Measurements from ENCODE around the gene TOMM40. TPM values are rescaled to one million over a fixed set of nuclear protein-coding genes. Genes with fewer than 3 reads are reported as not detected.
A peak's percentile ranks its signal among the peaks of the same experiment; 100 is the strongest.
"Not testable (repeated sequence)": the region's sequence is repeated elsewhere in the genome, so short reads cannot be mapped to it uniquely, and the experiment has no call there.

TOMM40 gene
- total RNA-seq, 1 donor from 2014 or later, result 75.1 TPM

DNA sequence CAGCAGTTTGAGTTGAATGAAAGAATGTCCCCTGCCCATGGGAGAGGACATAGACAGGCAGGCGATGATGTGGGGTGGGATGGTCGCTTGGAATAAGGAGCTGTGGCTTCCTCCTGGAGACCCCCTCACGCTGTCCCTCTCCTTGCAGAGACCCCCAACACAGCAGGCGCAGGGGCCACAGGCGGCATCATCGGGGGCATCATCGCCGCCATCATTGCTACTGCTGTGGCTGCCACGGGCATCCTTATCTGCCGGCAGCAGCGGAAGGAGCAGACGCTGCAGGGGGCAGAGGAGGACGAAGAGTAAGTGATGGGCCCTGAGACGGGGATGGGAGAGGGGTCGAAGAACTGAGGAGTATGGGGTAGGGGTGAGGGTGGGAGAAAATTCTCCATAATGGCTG is 9.0 kb upstream of the TOMM40 start:
- DNase-seq (ENCODE audit: extremely low spot score, unreplicated experiment), result no peak
- Mint-ChIP-seq H3K27ac (peak overlapping the region; percentile 48), H3K4me3 (no peak overlapping the region), H3K9me3 (no peaks in the 10 kb centered on the region), H3K4me1 (ENCODE audit: unreplicated experiment) (peaks cover 7% of the 10 kb centered on the region), H3K36me3 (peaks cover 9% of the 10 kb centered on the region), H3K27me3 (no peaks in the 10 kb centered on the region)
- TF ChIP-seq, protein P1, sequence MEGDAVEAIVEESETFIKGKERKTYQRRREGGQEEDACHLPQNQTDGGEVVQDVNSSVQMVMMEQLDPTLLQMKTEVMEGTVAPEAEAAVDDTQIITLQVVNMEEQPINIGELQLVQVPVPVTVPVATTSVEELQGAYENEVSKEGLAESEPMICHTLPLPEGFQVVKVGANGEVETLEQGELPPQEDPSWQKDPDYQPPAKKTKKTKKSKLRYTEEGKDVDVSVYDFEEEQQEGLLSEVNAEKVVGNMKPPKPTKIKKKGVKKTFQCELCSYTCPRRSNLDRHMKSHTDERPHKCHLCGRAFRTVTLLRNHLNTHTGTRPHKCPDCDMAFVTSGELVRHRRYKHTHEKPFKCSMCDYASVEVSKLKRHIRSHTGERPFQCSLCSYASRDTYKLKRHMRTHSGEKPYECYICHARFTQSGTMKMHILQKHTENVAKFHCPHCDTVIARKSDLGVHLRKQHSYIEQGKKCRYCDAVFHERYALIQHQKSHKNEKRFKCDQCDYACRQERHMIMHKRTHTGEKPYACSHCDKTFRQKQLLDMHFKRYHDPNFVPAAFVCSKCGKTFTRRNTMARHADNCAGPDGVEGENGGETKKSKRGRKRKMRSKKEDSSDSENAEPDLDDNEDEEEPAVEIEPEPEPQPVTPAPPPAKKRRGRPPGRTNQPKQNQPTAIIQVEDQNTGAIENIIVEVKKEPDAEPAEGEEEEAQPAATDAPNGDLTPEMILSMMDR (conservative IDR thresholded peaks at IDR 0.05), result no peak

DNA sequence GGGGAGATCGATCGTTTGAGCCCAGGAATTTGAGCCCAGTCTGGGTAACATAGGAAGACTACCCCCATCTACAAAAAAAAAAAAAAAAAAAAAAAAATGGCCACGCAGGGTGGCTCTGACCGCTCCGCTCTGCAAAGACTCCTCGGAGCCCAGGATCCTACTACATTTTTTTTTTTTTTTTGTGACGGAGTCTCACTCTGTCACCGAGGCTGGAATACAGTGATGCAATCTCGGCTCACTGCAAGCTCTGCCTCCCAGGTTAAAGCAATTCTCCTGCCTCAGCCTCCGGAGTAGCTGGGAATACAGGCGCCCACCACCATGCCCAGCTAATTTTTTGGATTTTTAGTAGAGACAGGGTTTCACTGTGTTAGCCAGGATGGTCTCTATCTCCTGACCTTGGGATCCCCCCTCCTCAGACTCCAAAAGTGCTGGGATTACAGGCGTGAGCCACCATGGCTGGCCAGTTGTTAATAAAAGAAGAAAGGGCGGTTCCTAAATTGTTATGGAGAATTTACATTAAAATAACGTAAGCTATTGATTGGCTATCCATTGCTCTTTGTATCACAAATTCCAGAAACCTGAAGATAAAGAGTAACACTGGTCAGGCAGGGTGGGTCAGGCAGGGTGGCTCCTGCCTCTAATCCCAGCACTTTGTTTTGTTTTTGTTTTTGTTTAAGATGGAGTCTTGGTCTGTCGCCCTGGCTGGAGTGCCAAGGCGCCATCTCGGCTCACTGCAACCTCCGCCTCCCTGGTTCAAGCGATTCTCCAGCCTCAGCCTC is 8.2 kb upstream of the TOMM40 start:
- H3K9me3 Mint-ChIP-seq; H3K27me3 Mint-ChIP-seq; H3K27ac Mint-ChIP-seq; DNase-seq (ENCODE audit: extremely low spot score, unreplicated experiment); H3K4me1 Mint-ChIP-seq (ENCODE audit: unreplicated experiment); H3K4me3 Mint-ChIP-seq: not testable (repeated sequence)
- peaks cover 13% of the 10 kb centered on the region for H3K36me3 Mint-ChIP-seq

DNA sequence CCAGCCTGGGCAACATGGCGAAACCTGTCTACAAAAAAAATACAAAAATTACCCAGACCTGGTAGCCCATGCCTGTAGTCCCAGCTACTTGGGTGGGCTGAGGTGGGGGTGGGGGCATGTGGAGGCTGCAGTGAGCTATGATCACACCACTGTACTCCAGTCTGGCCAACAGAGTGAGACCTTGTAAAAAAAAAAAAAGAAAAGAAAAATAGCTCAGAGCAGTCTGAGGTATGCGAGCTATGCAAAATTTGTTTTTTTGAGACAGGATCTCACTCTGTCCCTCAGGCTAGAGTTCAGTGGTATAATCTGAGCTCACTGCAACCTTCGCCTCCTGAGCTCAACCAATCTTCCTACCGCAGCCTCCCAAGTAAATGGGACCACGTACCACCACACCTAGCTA is 7.1 kb upstream of the TOMM40 start:
- TF ChIP-seq, protein P1 (conservative IDR thresholded peaks at IDR 0.05), result no peak
- H3K36me3 Mint-ChIP-seq, result peaks cover 14% of the 10 kb centered on the region
- no peaks in the 10 kb centered on the region for H3K9me3 Mint-ChIP-seq
- H3K27ac Mint-ChIP-seq, result peak overlapping the region; percentile 70
- no peak overlapping the region for H3K4me3 Mint-ChIP-seq
- no peaks in the 10 kb centered on the region for H3K27me3 Mint-ChIP-seq
- peaks cover 4% of the 10 kb centered on the region for H3K4me1 Mint-ChIP-seq (ENCODE audit: unreplicated experiment)
- DNase-seq (ENCODE audit: extremely low spot score, unreplicated experiment), result no peak

DNA sequence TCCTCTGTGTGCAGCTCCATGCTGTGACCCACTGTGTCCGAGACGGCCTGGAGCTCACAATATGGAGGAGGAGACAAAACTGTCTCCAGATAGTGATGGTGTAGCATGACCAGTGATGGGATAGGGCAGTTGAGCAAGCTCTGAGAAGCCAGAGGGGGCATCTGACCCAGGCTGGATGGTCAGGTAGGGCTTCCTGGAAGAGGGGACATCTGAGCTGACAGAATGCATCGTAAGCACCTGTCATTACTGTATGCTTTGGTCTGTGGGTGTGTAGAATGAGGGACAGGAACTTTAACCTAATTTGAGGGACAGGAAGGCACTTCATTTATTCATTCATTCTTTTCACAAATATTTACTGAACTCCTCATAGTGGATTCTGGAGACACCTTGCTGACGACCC is 6.5 kb upstream of the TOMM40 start:
- Mint-ChIP-seq H3K27ac (peak overlapping the region; percentile 70), H3K4me1 (ENCODE audit: unreplicated experiment) (peaks cover 7% of the 10 kb centered on the region), H3K36me3 (peaks cover 17% of the 10 kb centered on the region), H3K27me3 (no peaks in the 10 kb centered on the region), H3K9me3 (no peaks in the 10 kb centered on the region), H3K4me3 (peak overlapping the region; percentile 10)
- TF ChIP-seq, protein P1 (conservative IDR thresholded peaks at IDR 0.05), result no peak
- DNase-seq (ENCODE audit: extremely low spot score, unreplicated experiment), result no peak

DNA sequence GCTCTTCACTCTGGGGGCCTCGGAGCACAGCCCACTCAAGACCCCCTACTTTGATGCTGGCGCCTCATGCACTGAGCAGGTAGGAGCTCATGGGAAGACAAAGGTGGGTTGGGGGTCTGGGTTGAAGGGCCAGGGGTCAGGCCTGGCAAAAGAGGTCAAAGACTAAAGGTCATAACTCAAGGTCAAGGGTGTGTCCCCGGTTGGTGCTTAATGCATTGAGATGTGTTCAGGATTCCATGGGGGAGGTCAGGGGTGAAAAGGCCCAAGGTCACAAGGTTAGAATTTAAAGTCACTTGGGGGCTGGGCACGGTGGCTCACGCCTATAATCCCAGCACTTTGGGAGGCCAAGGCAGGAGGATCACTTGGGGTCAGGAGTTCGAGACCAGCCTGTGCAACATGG is 4.9 kb upstream of the TOMM40 start:
- peak overlapping the region; percentile 41 for H3K27ac Mint-ChIP-seq
- no peaks in the 10 kb centered on the region for H3K27me3 Mint-ChIP-seq
- no peak overlapping the region for H3K4me3 Mint-ChIP-seq
- H3K9me3 Mint-ChIP-seq, result no peaks in the 10 kb centered on the region
- TF ChIP-seq, protein P1 (conservative IDR thresholded peaks at IDR 0.05), result no peak
- peaks cover 12% of the 10 kb centered on the region for H3K4me1 Mint-ChIP-seq (ENCODE audit: unreplicated experiment)
- DNase-seq (ENCODE audit: extremely low spot score, unreplicated experiment), result no peak
- peaks cover 22% of the 10 kb centered on the region for H3K36me3 Mint-ChIP-seq

DNA sequence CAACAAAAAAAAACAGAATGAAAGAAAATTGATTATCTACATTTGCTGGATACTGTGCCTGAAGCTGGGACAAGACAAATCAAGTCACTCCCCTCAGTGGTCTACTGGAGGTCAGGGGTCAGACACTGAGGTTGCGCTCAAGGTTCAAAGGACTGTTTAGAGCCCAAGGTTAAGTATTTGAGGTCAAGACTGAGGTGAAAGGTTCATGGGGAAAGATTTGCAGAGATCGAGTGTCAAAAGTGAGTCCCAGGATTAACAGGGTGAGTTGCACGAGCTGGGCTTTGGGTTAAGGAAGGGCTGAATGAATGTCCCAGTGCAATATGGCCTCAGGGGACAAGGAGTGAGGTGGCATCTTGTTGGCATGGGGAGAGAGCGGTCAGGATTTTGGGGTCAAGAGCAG is 3.4 kb upstream of the TOMM40 start:
- Mint-ChIP-seq H3K9me3 (no peaks in the 10 kb centered on the region), H3K4me1 (ENCODE audit: unreplicated experiment) (peaks cover 24% of the 10 kb centered on the region), H3K27ac (peak overlapping the region; percentile 36), H3K4me3 (peak overlapping the region; percentile 50), H3K27me3 (no peaks in the 10 kb centered on the region), H3K36me3 (peaks cover 26% of the 10 kb centered on the region)
- TF ChIP-seq, protein P1 (conservative IDR thresholded peaks at IDR 0.05), result no peak
- no peak for DNase-seq (ENCODE audit: extremely low spot score, unreplicated experiment)

DNA sequence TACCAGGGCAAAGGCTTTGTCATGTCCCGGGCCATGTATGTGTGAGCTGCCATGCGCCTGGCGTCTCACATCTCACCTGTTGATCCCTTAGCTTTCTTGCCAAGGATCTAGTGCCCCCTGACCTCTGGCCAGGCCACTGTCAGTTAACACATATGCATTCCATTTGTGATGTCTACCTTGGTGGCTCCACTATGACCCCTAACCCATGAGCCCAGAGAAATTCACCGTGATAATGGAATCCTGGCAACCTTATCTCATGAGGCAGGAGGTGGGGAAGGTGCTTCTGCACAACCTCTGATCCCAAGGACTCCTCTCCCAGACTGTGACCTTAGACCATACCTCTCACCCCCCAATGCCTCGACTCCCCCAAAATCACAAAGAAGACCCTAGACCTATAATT is 2.7 kb upstream of the TOMM40 start:
- H3K27me3 Mint-ChIP-seq; DNase-seq (ENCODE audit: extremely low spot score, unreplicated experiment); H3K9me3 Mint-ChIP-seq: not testable (repeated sequence)
- peak overlapping the region; percentile 26 for H3K27ac Mint-ChIP-seq
- H3K4me1 Mint-ChIP-seq (ENCODE audit: unreplicated experiment), result peaks cover 29% of the 10 kb centered on the region
- H3K36me3 Mint-ChIP-seq, result peaks cover 26% of the 10 kb centered on the region
- H3K4me3 Mint-ChIP-seq, result peak overlapping the region; percentile 25

Data from type B pancreatic cell (in vitro differentiated cells).